ENCODE data around the gene KCNIP1.

KCNIP1 gene

GRCh38 chr5:170483701-170484458 lies 19.9 kb upstream of the KCNIP1 start:
- DNase-seq: no peak

GRCh38 chr5:170484459-170484831 lies 19.4 kb upstream of the KCNIP1 start:
- no peak for DNase-seq

GRCh38 chr5:170484847-170485615 lies 18.8 kb upstream of the KCNIP1 start:
- DNase-seq: no peak

- DNase-seq: no peak
Observed at GRCh38 chr5:170485616-170485911, 18.3 kb upstream of the KCNIP1 start.

- no peak for DNase-seq
Observed at GRCh38 chr5:170486371-170486770, 17.4 kb upstream of the KCNIP1 start.

GRCh38 chr5:170488570-170488969 lies 15.2 kb upstream of the KCNIP1 start:
- DNase-seq: no peak

- no peak for DNase-seq
Observed at GRCh38 chr5:170489199-170489598, 14.6 kb upstream of the KCNIP1 start.

GRCh38 chr5:170490381-170490780 lies 13.4 kb upstream of the KCNIP1 start:
- no peak for DNase-seq

GRCh38 chr5:170491479-170491878 lies 12.3 kb upstream of the KCNIP1 start:
- no peak for DNase-seq

GRCh38 chr5:170493028-170493820 lies 10.6 kb upstream of the KCNIP1 start:
- no peak for DNase-seq

GRCh38 chr5:170494041-170494440 lies 9.8 kb upstream of the KCNIP1 start:
- no peak for DNase-seq

GRCh38 chr5:170495825-170496661 lies 7.8 kb upstream of the KCNIP1 start:
- DNase-seq: no peak

- DNase-seq: no peak
Observed at GRCh38 chr5:170496662-170497028, 7.2 kb upstream of the KCNIP1 start.

- no peak for DNase-seq
Observed at GRCh38 chr5:170497311-170498038, 6.3 kb upstream of the KCNIP1 start.

GRCh38 chr5:170498811-170499351 lies 4.9 kb upstream of the KCNIP1 start:
- no peak for DNase-seq

- DNase-seq: no peak
Observed at GRCh38 chr5:170499621-170500020, 4.2 kb upstream of the KCNIP1 start.

GRCh38 chr5:170501361-170501760 lies 2.5 kb upstream of the KCNIP1 start:
- no peak for DNase-seq

- DNase-seq: no peak
Observed at GRCh38 chr5:170501931-170502330, 1.9 kb upstream of the KCNIP1 start.

- DNase-seq: no peak
Observed at GRCh38 chr5:170504616-170505266, 921 bp downstream of the KCNIP1 start.

- DNase-seq: no peak
Observed at GRCh38 chr5:170508036-170508435, 4.2 kb downstream of the KCNIP1 start.

GRCh38 chr5:170508660-170509347 lies 5.0 kb downstream of the KCNIP1 start:
- DNase-seq: no peak
